HG02981 (cell line): ENCODE measurements around the gene TMPRSS13.
"Not testable (repeated sequence)": the region's sequence is repeated elsewhere in the genome, so short reads cannot be mapped to it uniquely, and the experiment has no call there.

ENCODE experiments used
- ATAC-seq: cut with Tn5 transposase; IDR thresholded peaks from one replicate; pipeline ENCODE4 v1.9.1; 2021; ENCODE audit warnings: mild to moderate bottlenecking, moderate library complexity; ENCODE audit not compliant: unreplicated experiment

The TMPRSS13 gene

GRCh38 chr11:117929142-117929915 lies at the start of gene TMPRSS13:
TSS of gene TMPRSS13 (minus strand) at chr11:117929402. CDS start at chr11:117929307, 95 bp downstream.
- ATAC-seq = no peak

- ATAC-seq = no peak
Observed at GRCh38 chr11:117978991-117979390, 49.8 kb upstream of the TMPRSS13 start.

GRCh38 chr11:117978291-117978910 lies 49.2 kb upstream of the TMPRSS13 start:
- ATAC-seq = not testable (repeated sequence)

- ATAC-seq = not testable (repeated sequence)
Observed at GRCh38 chr11:117977612-117978264, 48.5 kb upstream of the TMPRSS13 start.

- ATAC-seq = no peak
Observed at GRCh38 chr11:117977029-117977428, 47.8 kb upstream of the TMPRSS13 start.

GRCh38 chr11:117976445-117976844 lies 47.2 kb upstream of the TMPRSS13 start:
- ATAC-seq = no peak

GRCh38 chr11:117973503-117973860 lies 44.3 kb upstream of the TMPRSS13 start:
- ATAC-seq = no peak

- ATAC-seq = no peak
Observed at GRCh38 chr11:117972629-117973502, 43.7 kb upstream of the TMPRSS13 start.

- no peak for ATAC-seq
Observed at GRCh38 chr11:117972044-117972443, 42.8 kb upstream of the TMPRSS13 start.

- ATAC-seq = no peak
Observed at GRCh38 chr11:117970400-117971024, 41.3 kb upstream of the TMPRSS13 start.

GRCh38 chr11:117969160-117969991 lies 40.2 kb upstream of the TMPRSS13 start:
- no peak for ATAC-seq

GRCh38 chr11:117966908-117967307 lies 37.7 kb upstream of the TMPRSS13 start:
- no peak for ATAC-seq

GRCh38 chr11:117962826-117963225 lies 33.6 kb upstream of the TMPRSS13 start:
- no peak for ATAC-seq

GRCh38 chr11:117961896-117962295 lies 32.7 kb upstream of the TMPRSS13 start:
- ATAC-seq = no peak

- ATAC-seq = no peak
Observed at GRCh38 chr11:117960406-117960805, 31.2 kb upstream of the TMPRSS13 start.

GRCh38 chr11:117959438-117960149 lies 30.4 kb upstream of the TMPRSS13 start:
- no peak for ATAC-seq

GRCh38 chr11:117958949-117959348 lies 29.7 kb upstream of the TMPRSS13 start:
- no peak for ATAC-seq

- no peak for ATAC-seq
Observed at GRCh38 chr11:117953024-117953671, 23.9 kb upstream of the TMPRSS13 start.
